BJ (cell line): ENCODE data around the gene SLC25A34. TPM values are rescaled to one million over a fixed set of nuclear protein-coding genes. Genes with fewer than 3 reads are reported as not detected.

Experiments
- CTCF ChIA-PET: fragments of 350-600 bp; formaldehyde crosslinking; extraction: SDS; loops from one replicate; lab custom pipeline; 2021; ENCODE audit warnings: antibody characterized with exemption, inconsistent platforms; lab: Yijun Ruan, JAX
- POLR2A ChIA-PET: fragments of 300-600 bp; sonication (Branson Sonifier 250); formaldehyde crosslinking; extraction: SDS; loops from one replicate; lab custom pipeline; 2021; ENCODE audit warnings: antibody characterized with exemption; lab: Charles Lee
- DNase-seq: peaks from one replicate; pipeline ENCODE4 v3.0.0-alpha.2; 2011; ENCODE audit warnings: low read depth
- H3K27me3 ChIP-seq: 2 replicates; pipeline ENCODE4 v1.6.0; 2011; ENCODE audit warnings: low read length; ENCODE audit not compliant: control insufficient read depth, insufficient read depth
- H3K36me3 ChIP-seq: 2 replicates; pipeline ENCODE4 v1.5.1; 2011; ENCODE audit warnings: low read length; ENCODE audit not compliant: control insufficient read depth, insufficient read depth
- H3K4me3 ChIP-seq: 2 replicates; pipeline ENCODE4 v1.5.1; 2011; ENCODE audit warnings: low read depth, mild to moderate bottlenecking, control low read depth, low read length
- CTCF ChIP-seq: IDR thresholded peaks from 2 replicates; pipeline ENCODE4 v1.5.1; 2011; ENCODE audit warnings: low read depth, mild to moderate bottlenecking, control low read depth, inconsistent platforms, low read length, moderate library complexity; ENCODE audit not compliant: insufficient read depth
- polyA plus RNA-seq: library from polyadenylated mRNA; depleted of rRNA; stranded (reverse); fragments of >200 nt; gene quantifications from 2 replicates; pipeline ENCODE4 v1.2.3, GENCODE V29; 2011

Gene SLC25A34
- polyA plus RNA-seq, 1 experiment, result 0.70 TPM

- POLR2A ChIA-PET, result interaction anchor here (0.6 kb wide), 1 partner anchor 18 kb away, joined by 3 read pairs; no protein-coding TSS in a partner anchor
- CTCF ChIA-PET, result no interaction called here
- Histone ChIP-seq H3K36me3 (peaks cover 39% of the 10 kb centered on the region), H3K27me3 (no peaks in the 10 kb centered on the region), H3K4me3 (no peak overlapping the region)
- no peak for TF ChIP-seq CTCF
- DNase-seq, result no peak
Observed at GRCh38 chr1:15719381-15720120, 16.5 kb upstream of the SLC25A34 start.

GRCh38 chr1:15720861-15721260, 15.2 kb upstream of the SLC25A34 start:
- Histone ChIP-seq H3K27me3 (no peaks in the 10 kb centered on the region), H3K36me3 (peaks cover 43% of the 10 kb centered on the region), H3K4me3 (no peak overlapping the region)
- DNase-seq, result no peak
- TF ChIP-seq CTCF, result no peak
- ChIA-PET CTCF (interaction anchor here (1.3 kb wide), 1 partner anchor 126 kb away, joined by 4 read pairs; no protein-coding TSS in a partner anchor), POLR2A (no interaction called here)

- DNase-seq, result no peak
- Histone ChIP-seq H3K27me3 (no peaks in the 10 kb centered on the region), H3K36me3 (peaks cover 41% of the 10 kb centered on the region), H3K4me3 (no peak overlapping the region)
- ChIA-PET CTCF (no interaction called here), POLR2A (no interaction called here)
- TF ChIP-seq CTCF, result no peak
Observed at GRCh38 chr1:15722411-15722810, 13.6 kb upstream of the SLC25A34 start.

GRCh38 chr1:15722836-15723532, 13.1 kb upstream of the SLC25A34 start:
- ChIA-PET POLR2A (no interaction called here), CTCF (no interaction called here)
- Histone ChIP-seq H3K36me3 (peaks cover 41% of the 10 kb centered on the region), H3K4me3 (no peak overlapping the region), H3K27me3 (no peaks in the 10 kb centered on the region)
- no peak for DNase-seq
- no peak for TF ChIP-seq CTCF

GRCh38 chr1:15723631-15724246, 12.3 kb upstream of the SLC25A34 start:
- H3K4me3 ChIP-seq, result no peak overlapping the region
- no peak for DNase-seq
- no peaks in the 10 kb centered on the region for H3K27me3 ChIP-seq
- ChIA-PET POLR2A (no interaction called here), CTCF (interaction anchor here (0.7 kb wide), 1 partner anchor 18 kb away, joined by 3 read pairs; no protein-coding TSS in a partner anchor)
- no peak for TF ChIP-seq CTCF
- H3K36me3 ChIP-seq, result peaks cover 45% of the 10 kb centered on the region
